ENCODE results near the gene KCNIP4. TPM values are rescaled to one million over a fixed set of nuclear protein-coding genes. Genes with fewer than 3 reads are reported as not detected.

Gene KCNIP4
- total and polyA plus RNA-seq, 2 experiments from 2014 or later, result 0.14 to 0.63 TPM

GRCh38 chr4:21849077-21849476, 99.5 kb downstream of the KCNIP4 start:
- Histone ChIP-seq H2AFZ (no peak overlapping the region), H3K9me2 (ENCODE audit: insufficient read depth) (no peaks in the 10 kb centered on the region), H3F3A (replicated peaks; ENCODE audit: low read depth) (no peaks in the 10 kb centered on the region), H3K27me3 (ENCODE audit: insufficient read depth) (no peaks in the 10 kb centered on the region), H3K79me2 (replicated peaks; ENCODE audit: insufficient read depth) (no peaks in the 10 kb centered on the region), H3K36me3 (ENCODE audit: insufficient read depth) (no peaks in the 10 kb centered on the region), H3K27ac (ENCODE audit: low read depth) (no peak overlapping the region), H3K4me2 (no peak overlapping the region), H4K20me1 (replicated peaks; ENCODE audit: insufficient read depth) (no peaks in the 10 kb centered on the region), H3K4me3 (no peak overlapping the region), H3K4me1 (ENCODE audit: insufficient read depth) (no peaks in the 10 kb centered on the region)
- no peaks in the 10 kb centered on the region for H3K36me3 Mint-ChIP-seq (ENCODE audit: low read depth)
- DNase-seq (ENCODE audit: low spot score), result no peak
- no peak for TF ChIP-seq EZH2 (IDR thresholded peaks at IDR 0.05; ENCODE audit: low read depth, unreplicated experiment)
- ATAC-seq, result no peak
- H3K27me3 Mint-ChIP-seq (ENCODE audit: insufficient read depth, low read depth, poor library complexity), result no peaks in the 10 kb centered on the region
- H3K9me3 Mint-ChIP-seq, result no peaks in the 10 kb centered on the region
- no peak overlapping the region for H3K27ac Mint-ChIP-seq
- H3K4me1 Mint-ChIP-seq, result peaks cover 9% of the 10 kb centered on the region; the same call in 2 of the 3 replicates
- no peak overlapping the region for H3K4me3 Mint-ChIP-seq

GRCh38 chr4:21848021-21848420, 100.6 kb downstream of the KCNIP4 start:
- Histone ChIP-seq H3K79me2 (replicated peaks; ENCODE audit: insufficient read depth) (no peaks in the 10 kb centered on the region), H3K27me3 (ENCODE audit: insufficient read depth) (no peaks in the 10 kb centered on the region), H2AFZ (no peak overlapping the region), H3K36me3 (ENCODE audit: insufficient read depth) (no peaks in the 10 kb centered on the region), H3F3A (replicated peaks; ENCODE audit: low read depth) (no peaks in the 10 kb centered on the region), H3K4me3 (no peak overlapping the region), H3K4me1 (ENCODE audit: insufficient read depth) (no peaks in the 10 kb centered on the region), H3K4me2 (no peak overlapping the region), H3K27ac (ENCODE audit: low read depth) (no peak overlapping the region), H3K9me2 (ENCODE audit: insufficient read depth) (no peaks in the 10 kb centered on the region), H4K20me1 (replicated peaks; ENCODE audit: insufficient read depth) (no peaks in the 10 kb centered on the region)
- peaks cover 9% of the 10 kb centered on the region; the same call in 2 of the 3 replicates for H3K4me1 Mint-ChIP-seq
- DNase-seq (ENCODE audit: low spot score), result no peak
- no peaks in the 10 kb centered on the region for H3K36me3 Mint-ChIP-seq (ENCODE audit: low read depth)
- TF ChIP-seq EZH2phosphoT487 (IDR thresholded peaks at IDR 0.05; ENCODE audit: unreplicated experiment) (no peak), REST (IDR thresholded peaks at IDR 0.05; ENCODE audit: unreplicated experiment) (no peak), JUNB (IDR thresholded peaks at IDR 0.05; ENCODE audit: unreplicated experiment) (no peak), NANOG (IDR thresholded peaks at IDR 0.05; ENCODE audit: borderline replicate concordance) (no peak), STAT1 (IDR thresholded peaks at IDR 0.05; ENCODE audit: unreplicated experiment) (no peak)
- no peaks in the 10 kb centered on the region for H3K9me3 Mint-ChIP-seq
- no peak for ATAC-seq
- no peak overlapping the region for H3K27ac Mint-ChIP-seq
- H3K4me3 Mint-ChIP-seq, result no peak overlapping the region
- H3K27me3 Mint-ChIP-seq (ENCODE audit: insufficient read depth, low read depth, poor library complexity), result no peaks in the 10 kb centered on the region

GRCh38 chr4:21845663-21846062, 102.9 kb downstream of the KCNIP4 start:
- no peaks in the 10 kb centered on the region for H3K9me3 Mint-ChIP-seq
- H3K27ac Mint-ChIP-seq, result no peak overlapping the region
- Histone ChIP-seq H3K4me3 (no peak overlapping the region), H3K27me3 (ENCODE audit: insufficient read depth) (no peaks in the 10 kb centered on the region), H4K20me1 (replicated peaks; ENCODE audit: insufficient read depth) (no peaks in the 10 kb centered on the region), H3K36me3 (ENCODE audit: insufficient read depth) (no peaks in the 10 kb centered on the region), H3K9me2 (ENCODE audit: insufficient read depth) (no peaks in the 10 kb centered on the region), H3K27ac (ENCODE audit: low read depth) (no peak overlapping the region), H2AFZ (no peak overlapping the region), H3K79me2 (replicated peaks; ENCODE audit: insufficient read depth) (no peaks in the 10 kb centered on the region), H3K4me2 (no peak overlapping the region), H3F3A (replicated peaks; ENCODE audit: low read depth) (no peaks in the 10 kb centered on the region), H3K4me1 (ENCODE audit: insufficient read depth) (no peaks in the 10 kb centered on the region)
- ATAC-seq (no peak), DNase-seq (ENCODE audit: low spot score) (no peak)
- H3K4me3 Mint-ChIP-seq, result no peak overlapping the region
- no peaks in the 10 kb centered on the region for H3K36me3 Mint-ChIP-seq (ENCODE audit: low read depth)
- H3K27me3 Mint-ChIP-seq (ENCODE audit: insufficient read depth, low read depth, poor library complexity), result no peaks in the 10 kb centered on the region
- H3K4me1 Mint-ChIP-seq, result peaks cover 9% of the 10 kb centered on the region; the same call in 2 of the 3 replicates
- TF ChIP-seq CTCF (conservative IDR thresholded peaks at IDR 0.05; ENCODE audit: low read depth in 2 of 2), result no peak
- TF ChIP-seq REST (IDR thresholded peaks at IDR 0.05; ENCODE audit: unreplicated experiment), result no peak
